IMR-90 (cell line): Measurements from ENCODE around the gene ZNF385B. TPM values are rescaled to one million over a fixed set of nuclear protein-coding genes. Genes with fewer than 3 reads are reported as not detected.
A peak's percentile ranks its signal among the peaks of the same experiment; 100 is the strongest.

Experiments used
- ATAC-seq: fragments of 200-7000 bp; cut with Tn5 transposase; 2 replicates; pipeline ENCODE4 v1.9.1; 2020; ENCODE audit warnings: low read depth, mild to moderate bottlenecking, moderate library complexity
- BruUV-seq: library from RNA; stranded (reverse); fragments of 400-500 nt; replicated peaks from 2 replicates; lab custom pipeline; 2021; lab: Mats Ljungman, UMichigan
- CTCF ChIA-PET: fragments of 300-600 bp; formaldehyde crosslinking; extraction: SDS; loops from one replicate; lab custom pipeline; 2021; ENCODE audit warnings: antibody characterized with exemption; lab: Yijun Ruan, JAX
- POLR2A ChIA-PET: fragments of 300-600 bp; sonication (Branson Sonifier 250); formaldehyde crosslinking; loops from one replicate; lab custom pipeline; 2022; ENCODE audit warnings: antibody characterized with exemption; ENCODE audit not compliant: unreplicated experiment; lab: Charles Lee
- DNase-seq: peaks from one replicate; pipeline ENCODE4 v3.0.0; 2013
- H2AFZ ChIP-seq: replicated peaks from 2 replicates; pipeline ENCODE3; 2013; ENCODE audit warnings: low read length, mild to moderate bottlenecking; ENCODE audit not compliant: poor library complexity
- H2AK5ac ChIP-seq: 2 replicates; pipeline ENCODE4 v1.6.1; 2013; ENCODE audit warnings: low read depth, low read length, inconsistent platforms
- H2AK9ac ChIP-seq: replicated peaks from 2 replicates; pipeline ENCODE3; 2013; ENCODE audit warnings: mild to moderate bottlenecking, low read depth, low read length, moderate library complexity; ENCODE audit not compliant: poor library complexity
- H2BK120ac ChIP-seq: 2 replicates; pipeline ENCODE4 v1.6.1; 2013; ENCODE audit warnings: low read depth, low read length, inconsistent platforms
- H2BK15ac ChIP-seq: 3 replicates; pipeline ENCODE4 v1.6.1; 2013; ENCODE audit warnings: low read depth, low read length, inconsistent platforms
- H2BK20ac ChIP-seq: 2 replicates; pipeline ENCODE4 v1.6.1; 2013; ENCODE audit warnings: low read depth, mild to moderate bottlenecking, inconsistent platforms, low read length, moderate library complexity
- H2BK5ac ChIP-seq: 2 replicates; pipeline ENCODE4 v1.6.1; 2013; ENCODE audit warnings: mild to moderate bottlenecking, low read depth, low read length, inconsistent platforms; ENCODE audit not compliant: poor library complexity, severe bottlenecking
- H3K14ac ChIP-seq: replicated peaks from 2 replicates; pipeline ENCODE4 v1.6.1; 2013; ENCODE audit warnings: low read depth, low read length, inconsistent platforms
- H3K18ac ChIP-seq: 2 replicates; pipeline ENCODE4 v1.6.1; 2013; ENCODE audit warnings: low read depth, low read length, control low read depth
- H3K23ac ChIP-seq: 2 replicates; pipeline ENCODE4 v1.6.1; 2013; ENCODE audit warnings: low read depth, low read length, inconsistent platforms
- H3K27ac ChIP-seq: 2 replicates; pipeline ENCODE4 v1.5.1; 2013; ENCODE audit warnings: mild to moderate bottlenecking, control low read depth, low read length; ENCODE audit not compliant: insufficient read depth
- H3K27me3 ChIP-seq: 2 replicates; pipeline ENCODE4 v1.6.1; 2013; ENCODE audit warnings: low read length; ENCODE audit not compliant: control insufficient read depth, insufficient read depth
- H3K36me3 ChIP-seq: 2 replicates; pipeline ENCODE4 v1.6.1; 2013; ENCODE audit warnings: low read length, mixed read lengths; ENCODE audit not compliant: control insufficient read depth, insufficient read depth
- H3K4ac ChIP-seq: 2 replicates; pipeline ENCODE4 v1.6.1; 2013; ENCODE audit warnings: low read depth, low read length, inconsistent platforms
- H3K4me1 ChIP-seq: 2 replicates; pipeline ENCODE4 v1.6.1; 2013; ENCODE audit warnings: low read length, mixed read lengths; ENCODE audit not compliant: control insufficient read depth, insufficient read depth
- H3K4me2 ChIP-seq: 2 replicates; pipeline ENCODE4 v1.6.1; 2013; ENCODE audit warnings: low read depth, mild to moderate bottlenecking, control low read depth, low read length, moderate library complexity
- H3K4me3 ChIP-seq: 2 replicates; pipeline ENCODE4 v1.5.1; 2013; ENCODE audit warnings: low read depth, mild to moderate bottlenecking, control low read depth, low read length, moderate library complexity; ENCODE audit not compliant: insufficient read depth
- H3K56ac ChIP-seq: 2 replicates; pipeline ENCODE4 v1.6.1; 2013; ENCODE audit warnings: low read length, inconsistent platforms; ENCODE audit not compliant: insufficient read depth; ENCODE audit errors: extremely low read depth
- H3K79me1 ChIP-seq, 2 experiments: 2 replicates each; pipeline ENCODE4 v1.6.1; 2013; ENCODE audit warnings: low read length in 2 of 2, inconsistent platforms in 1 of 2, low read depth in 1 of 2
- H3K9ac ChIP-seq: 2 replicates; pipeline ENCODE4 v1.6.1; 2013; ENCODE audit warnings: low read depth, low read length, control low read depth
- H3K9me1 ChIP-seq: 2 replicates; pipeline ENCODE4 v1.6.1; 2013; ENCODE audit warnings: low read length, inconsistent platforms; ENCODE audit not compliant: insufficient read depth
- H3K9me3 ChIP-seq: 2 replicates; pipeline ENCODE4 v1.6.1; 2013; ENCODE audit warnings: low read length; ENCODE audit not compliant: control insufficient read depth, insufficient read depth
- H4K20me1 ChIP-seq: 2 replicates; pipeline ENCODE4 v1.6.1; 2013; ENCODE audit warnings: low read length, inconsistent platforms; ENCODE audit not compliant: insufficient read depth
- H4K5ac ChIP-seq: 2 replicates; pipeline ENCODE4 v1.6.1; 2013; ENCODE audit warnings: mild to moderate bottlenecking, low read depth, low read length, control low read depth
- H4K8ac ChIP-seq, 2 experiments: 2 replicates each; pipeline ENCODE4 v1.6.1; 2013; ENCODE audit warnings: low read depth in 2 of 2, low read length in 2 of 2, control low read depth in 1 of 2, inconsistent platforms in 1 of 2
- H4K91ac ChIP-seq: 2 replicates; pipeline ENCODE4 v1.6.1; 2013; ENCODE audit warnings: low read depth, low read length, inconsistent platforms; ENCODE audit not compliant: insufficient read depth
- CHD1 ChIP-seq: IDR thresholded peaks from 2 replicates; pipeline ENCODE4 v1.6.1; 2012; ENCODE audit warnings: low read depth, low read length, improper control_type of control experiment
- FOS ChIP-seq: fragments of 150-350 bp; IDR thresholded peaks from 2 replicates; pipeline ENCODE4 v1.6.1; 2016; ENCODE audit warnings: low read depth, low read length
- NFE2L2 ChIP-seq: fragments of 150-350 bp; IDR thresholded peaks from 2 replicates; pipeline ENCODE4 v1.6.1; 2016; ENCODE audit warnings: low read depth, mild to moderate bottlenecking, low read length
- SMC3 ChIP-seq: fragments of 150-350 bp; IDR thresholded peaks from 2 replicates; pipeline ENCODE4 v1.6.1; 2016; ENCODE audit warnings: low read depth, mild to moderate bottlenecking, antibody characterized with exemption, low read length, moderate library complexity
- WGBS, 2 experiments: methylation state at CpG; one replicate each; pipeline versions ENCODE4 v1.1.5 to v1.1.7; 2013; ENCODE audit warnings: missing lambda C conversion rate in 2 of 2; ENCODE audit not compliant: insufficient read length in 1 of 2; ENCODE audit errors: extremely low coverage in 2 of 2; 5-methylcytosine and 5-hydroxymethylcytosine counted together
- dilution Hi-C: fragments of 300-500 bp; cut with HindIII; formaldehyde crosslinking; loops from one replicate; pipeline ENCODE4 v1.14.3; 2018; ENCODE audit warnings: low sequenced_read_pairs; ENCODE audit not compliant: unreplicated experiment
- in situ Hi-C: fragments of 300-500 bp; cut with MboI; formaldehyde crosslinking; loops from 3 replicates; pipeline ENCODE4 v1.14.3; 2019; ENCODE audit warnings: low sequenced_read_pairs, inconsistent platforms, mixed read lengths
- intact Hi-C: fragments of 100-400 bp; cut with micrococcal nuclease; formaldehyde crosslinking; loops from 2 replicates; pipeline ENCODE4 v1.10.0; 2022
- polyA plus RNA-seq, 3 experiments: library from polyadenylated mRNA; depleted of rRNA; stranded (reverse); fragments of >200 nt; gene quantifications; 2 replicates each; pipeline ENCODE4 v1.2.3, GENCODE V29; 2012; ENCODE audit warnings: low replicate concordance in 1 of 3
- total RNA-seq: library from RNA; depleted of rRNA; stranded (reverse); fragments of >200 nt; gene quantifications from 2 replicates; pipeline ENCODE4 v1.2.3, GENCODE V29; 2012
- TF ChIP-seq, protein P1 (sequence below): fragments of 150-350 bp; IDR thresholded peaks from 2 replicates; pipeline ENCODE4 v1.6.1; 2016; ENCODE audit warnings: low read depth, mild to moderate bottlenecking, low read length, moderate library complexity, borderline replicate concordance

The ZNF385B gene
- total and polyA plus RNA-seq, 2 of the 4 experiments (the other 2 are of a cell fraction), result not detected

DNA sequence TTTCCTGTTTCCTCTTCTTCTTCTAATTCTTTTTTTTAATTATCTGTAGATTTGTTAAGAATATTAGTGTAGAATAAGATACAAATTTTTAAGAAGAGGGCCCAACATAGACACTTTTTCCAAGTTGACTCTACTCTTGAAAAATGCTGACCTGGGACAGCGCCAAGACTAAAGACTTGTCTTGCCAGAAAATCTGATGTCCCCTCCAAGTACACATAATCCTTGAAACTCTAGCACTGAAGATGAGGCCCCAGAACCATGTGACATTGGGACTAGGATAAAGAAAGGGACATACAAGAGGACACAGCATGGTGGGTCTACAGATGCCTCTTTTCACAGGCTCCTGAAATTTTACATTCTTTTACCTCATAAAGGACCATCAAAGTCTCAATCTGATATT is 325.2 kb downstream of the ZNF385B start:
- Histone ChIP-seq H3K18ac (no peak overlapping the region), H2BK5ac (no peak overlapping the region), H3K79me1 (no peaks in the 10 kb centered on the region), H3K4me2 (no peak overlapping the region), H3K4ac (no peak overlapping the region), H3K4me1 (no peaks in the 10 kb centered on the region), H2AK5ac (no peak overlapping the region), H4K5ac (no peak overlapping the region), H3K9ac (no peak overlapping the region), H2BK120ac (no peak overlapping the region), H3K36me3 (no peaks in the 10 kb centered on the region), H4K8ac (no peak overlapping the region), H3K9me1 (no peaks in the 10 kb centered on the region), H3K27me3 (no peaks in the 10 kb centered on the region), H3K14ac (no peak overlapping the region; the same call in 1 of the 2 replicates), H3K27ac (no peak overlapping the region), H2AFZ (no peak overlapping the region), H3K56ac (no peak overlapping the region), H3K9me3 (peaks cover 2% of the 10 kb centered on the region), H4K91ac (no peak overlapping the region), H3K23ac (no peak overlapping the region), H2BK15ac (no peak overlapping the region), H2AK9ac (no peak overlapping the region), H2BK20ac (0 out of 2 replicates have a peak overlapping the region, but pooled peaks have one; percentile 67), H3K4me3 (no peak overlapping the region), H4K20me1 (no peaks in the 10 kb centered on the region)
- intact Hi-C loops, result no loop called here
- BruUV-seq, result no TSS peak
- DNase-seq, result peak; percentile 17
- in situ Hi-C loops, result no loop called here
- ChIA-PET POLR2A (no interaction called here), CTCF (no interaction called here)
- dilution Hi-C loops, result no loop called here
- no peak for TF ChIP-seq CHD1
- TF ChIP-seq SMC3, result no peak
- TF ChIP-seq NFE2L2, result no peak
- TF ChIP-seq, protein P1, sequence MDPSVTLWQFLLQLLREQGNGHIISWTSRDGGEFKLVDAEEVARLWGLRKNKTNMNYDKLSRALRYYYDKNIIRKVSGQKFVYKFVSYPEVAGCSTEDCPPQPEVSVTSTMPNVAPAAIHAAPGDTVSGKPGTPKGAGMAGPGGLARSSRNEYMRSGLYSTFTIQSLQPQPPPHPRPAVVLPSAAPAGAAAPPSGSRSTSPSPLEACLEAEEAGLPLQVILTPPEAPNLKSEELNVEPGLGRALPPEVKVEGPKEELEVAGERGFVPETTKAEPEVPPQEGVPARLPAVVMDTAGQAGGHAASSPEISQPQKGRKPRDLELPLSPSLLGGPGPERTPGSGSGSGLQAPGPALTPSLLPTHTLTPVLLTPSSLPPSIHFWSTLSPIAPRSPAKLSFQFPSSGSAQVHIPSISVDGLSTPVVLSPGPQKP, result no peak
- TF ChIP-seq FOS, result no peak
- whole genome bisulfite sequencing, 2 experiments, result no CpG with 5 or more reads among the region's 1 CpG
- ATAC-seq, result no peak
